Transverse colon (tissue), 3 donors: ENCODE results near the gene LMBR1.

Source experiments
- CTCF ChIP-seq, 5 experiments: fragments of 200-600 bp in 3 of 5; fragments of 450-650 bp in 2 of 5; sonication (generic) in 3 of 5; IDR thresholded peaks; 1 replicate in 2 of 5; 2 replicates in 3 of 5; pipeline ENCODE4 v1.5.1; 2016 to 2017; ENCODE audit warnings: antibody characterized with exemption in 5 of 5, inconsistent platforms in 3 of 5, mild to moderate bottlenecking in 2 of 5, moderate library complexity in 1 of 5
- POLR2A ChIP-seq: fragments of 450-650 bp; IDR thresholded peaks from one replicate; pipeline ENCODE4 v1.6.1; 2016; ENCODE audit warnings: antibody characterized with exemption, mild to moderate bottlenecking, moderate library complexity

- no peak for TF ChIP-seq CTCF (IDR thresholded peaks at IDR 0.05)
- no peak for TF ChIP-seq POLR2A
These were observed 14.7 kb upstream of the LMBR1 start for GRCh38 chr7:156907656-156908055.
